ENCODE results near the gene HBEGF.
A peak's percentile ranks its signal among the peaks of the same experiment; 100 is the strongest.

Gene HBEGF

GRCh38 chr5:140297283-140297682 lies 49.1 kb downstream of the HBEGF start:
- Histone ChIP-seq H3K36me3 (ENCODE audit: low read depth) (peaks cover 59% of the 10 kb centered on the region), H3K27me3 (ENCODE audit: insufficient read depth, poor library complexity, severe bottlenecking) (no peaks in the 10 kb centered on the region), H3K4me1 (ENCODE audit: insufficient read depth, poor library complexity, severe bottlenecking) (peaks cover 84% of the 10 kb centered on the region), H3K4me3 (ENCODE audit: severe bottlenecking) (no peak overlapping the region), H3K27ac (ENCODE audit: poor library complexity, severe bottlenecking) (peak overlapping the region; percentile 69), H3K9me3 (ENCODE audit: severe bottlenecking) (no peaks in the 10 kb centered on the region)
- TF ChIP-seq CTCF (IDR thresholded peaks at IDR 0.05; ENCODE audit: poor library complexity, severe bottlenecking) = no peak
- ATAC-seq (ENCODE audit: low read depth) (no peak), DNase-seq (ENCODE audit: low spot score) (no peak)

GRCh38 chr5:140296289-140296688 lies 50.1 kb downstream of the HBEGF start:
- no peak for TF ChIP-seq CTCF (IDR thresholded peaks at IDR 0.05; ENCODE audit: poor library complexity, severe bottlenecking)
- no peak overlapping the region for H3K4me3 ChIP-seq (ENCODE audit: severe bottlenecking)
- peaks cover 62% of the 10 kb centered on the region for H3K36me3 ChIP-seq (ENCODE audit: low read depth)
- DNase-seq (ENCODE audit: low spot score) (no peak), ATAC-seq (ENCODE audit: low read depth) (no peak)
- H3K27me3 ChIP-seq (ENCODE audit: insufficient read depth, poor library complexity, severe bottlenecking) = no peaks in the 10 kb centered on the region
- H3K27ac ChIP-seq (ENCODE audit: poor library complexity, severe bottlenecking) = peak overlapping the region; percentile 27
- peaks cover 81% of the 10 kb centered on the region for H3K4me1 ChIP-seq (ENCODE audit: insufficient read depth, poor library complexity, severe bottlenecking)
- no peaks in the 10 kb centered on the region for H3K9me3 ChIP-seq (ENCODE audit: severe bottlenecking)

- no peak overlapping the region for H3K4me3 ChIP-seq (ENCODE audit: severe bottlenecking)
- no peak for TF ChIP-seq CTCF (IDR thresholded peaks at IDR 0.05; ENCODE audit: poor library complexity, severe bottlenecking)
- ATAC-seq (ENCODE audit: low read depth) (peak; percentile 90), DNase-seq (ENCODE audit: low spot score) (peak; percentile 84)
- peak overlapping the region; percentile 27 for H3K27ac ChIP-seq (ENCODE audit: poor library complexity, severe bottlenecking)
- H3K4me1 ChIP-seq (ENCODE audit: insufficient read depth, poor library complexity, severe bottlenecking) = peaks cover 72% of the 10 kb centered on the region
- no peaks in the 10 kb centered on the region for H3K27me3 ChIP-seq (ENCODE audit: insufficient read depth, poor library complexity, severe bottlenecking)
- H3K9me3 ChIP-seq (ENCODE audit: severe bottlenecking) = no peaks in the 10 kb centered on the region
- peaks cover 54% of the 10 kb centered on the region for H3K36me3 ChIP-seq (ENCODE audit: low read depth)
Observed at GRCh38 chr5:140295414-140295813, 51.0 kb downstream of the HBEGF start.

- DNase-seq (ENCODE audit: low spot score) = no peak
- H3K36me3 ChIP-seq (ENCODE audit: low read depth) = peaks cover 47% of the 10 kb centered on the region
- no peak overlapping the region for H3K4me3 ChIP-seq (ENCODE audit: severe bottlenecking)
- no peak for TF ChIP-seq CTCF (IDR thresholded peaks at IDR 0.05; ENCODE audit: poor library complexity, severe bottlenecking)
- no peaks in the 10 kb centered on the region for H3K9me3 ChIP-seq (ENCODE audit: severe bottlenecking)
- ATAC-seq (ENCODE audit: low read depth) = no peak
- H3K4me1 ChIP-seq (ENCODE audit: insufficient read depth, poor library complexity, severe bottlenecking) = peaks cover 72% of the 10 kb centered on the region
- H3K27ac ChIP-seq (ENCODE audit: poor library complexity, severe bottlenecking) = peak overlapping the region; percentile 27
- H3K27me3 ChIP-seq (ENCODE audit: insufficient read depth, poor library complexity, severe bottlenecking) = no peaks in the 10 kb centered on the region
Observed at GRCh38 chr5:140294753-140295152, 51.6 kb downstream of the HBEGF start.

GRCh38 chr5:140293849-140294100 lies 52.6 kb downstream of the HBEGF start:
- DNase-seq (ENCODE audit: low spot score) = no peak
- TF ChIP-seq CTCF (IDR thresholded peaks at IDR 0.05; ENCODE audit: poor library complexity, severe bottlenecking) = no peak
- ATAC-seq (ENCODE audit: low read depth) = no peak
- Histone ChIP-seq H3K4me1 (ENCODE audit: insufficient read depth, poor library complexity, severe bottlenecking) (peaks cover 67% of the 10 kb centered on the region), H3K9me3 (ENCODE audit: severe bottlenecking) (no peaks in the 10 kb centered on the region), H3K27me3 (ENCODE audit: insufficient read depth, poor library complexity, severe bottlenecking) (no peaks in the 10 kb centered on the region), H3K36me3 (ENCODE audit: low read depth) (peaks cover 37% of the 10 kb centered on the region), H3K4me3 (ENCODE audit: severe bottlenecking) (no peak overlapping the region), H3K27ac (ENCODE audit: poor library complexity, severe bottlenecking) (peak overlapping the region; percentile 41)
